ENCODE measurements around the gene DOC2B.

DOC2B gene

DNA sequence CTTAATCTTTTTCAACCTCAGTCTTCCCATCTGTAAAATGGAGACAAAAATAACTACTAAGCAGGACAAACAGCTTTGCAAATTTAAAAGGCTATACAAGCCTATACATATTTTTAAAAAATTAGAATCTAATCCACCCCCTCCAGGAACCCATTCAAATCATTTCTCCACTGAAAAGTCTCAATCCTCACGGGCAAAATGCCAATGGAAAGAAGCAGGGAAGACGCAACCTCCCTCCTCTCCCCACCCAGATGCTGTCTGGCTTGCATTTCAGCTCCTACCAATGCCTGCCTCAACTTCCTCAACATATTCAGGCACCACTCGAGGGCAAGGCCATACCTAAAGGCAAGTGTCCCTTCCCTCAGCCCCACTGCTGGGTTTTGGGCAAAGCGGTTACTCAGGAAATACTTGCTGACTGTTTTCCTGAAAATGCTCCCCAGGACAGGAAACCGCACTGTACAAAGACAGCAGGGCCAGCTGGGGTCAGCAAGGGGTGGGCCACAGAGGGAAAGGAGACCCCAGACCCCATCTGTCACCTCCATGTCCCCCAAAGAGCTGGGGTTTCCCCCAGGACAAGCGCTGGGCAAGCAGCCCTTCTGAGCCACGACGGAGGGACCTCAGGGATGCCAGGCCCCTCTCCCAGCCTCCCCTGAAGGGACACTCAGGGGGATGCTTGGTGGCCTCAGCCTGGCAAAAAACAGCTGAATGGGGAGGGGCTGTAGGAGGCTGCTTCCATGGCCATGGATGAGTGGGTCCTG lies 47.7 kb upstream of the DOC2B start:
- DNase-seq (ENCODE audit: low spot score), result no peak
- Histone ChIP-seq H3K4ac (ENCODE audit: low read length) (no peak overlapping the region), H3K4me1 (ENCODE audit: control insufficient read depth in 2 of 2, insufficient read depth in 1 of 2, low read depth in 1 of 2, low read length in 2 of 2) (peaks cover 7% of the 10 kb centered on the region in 2 donors), H2BK5ac (ENCODE audit: low read length) (no peak overlapping the region), H2BK12ac (ENCODE audit: low read length) (no peak overlapping the region), H3K18ac (ENCODE audit: low read length) (peak overlapping the region; percentile 65), H3K36me3 (replicated peaks in 1 of 2; ENCODE audit: control insufficient read depth in 2 of 2, insufficient read depth in 2 of 2, low read length in 2 of 2) (no peaks in the 10 kb centered on the region), H3K27me3 (ENCODE audit: control insufficient read depth in 3 of 3, insufficient read depth in 3 of 3, low read depth in 1 of 3, low read length in 3 of 3) (peaks cover 0 to 4% (median 0%) of the 10 kb centered on the region in 3 experiments), H2BK120ac (ENCODE audit: low read depth, low read length) (no peak overlapping the region), H2AFZ (ENCODE audit: low read length) (no peak overlapping the region), H3K4me2 (ENCODE audit: insufficient read depth, low read length, poor library complexity, severe bottlenecking) (no peak overlapping the region), H3K27ac (replicated peaks; ENCODE audit: low read length) (no peak overlapping the region), H3K9ac (ENCODE audit: low read depth, low read length, poor library complexity) (no peak overlapping the region), H2BK15ac (ENCODE audit: low read length) (no peak overlapping the region), H4K91ac (ENCODE audit: low read depth, low read length, poor library complexity) (no peak overlapping the region), H3K9me3 (replicated peaks in 1 of 2; ENCODE audit: control insufficient read depth in 2 of 2, insufficient read depth in 1 of 2, low read depth in 1 of 2, low read length in 2 of 2) (no peaks in the 10 kb centered on the region), H4K8ac (ENCODE audit: low read depth, low read length) (no peak overlapping the region), H3K14ac (ENCODE audit: low read length) (no peak overlapping the region), H3K23ac (ENCODE audit: low read depth, low read length, poor library complexity) (no peak overlapping the region), H3K79me1 (ENCODE audit: low read depth, low read length) (no peaks in the 10 kb centered on the region), H2AK5ac (ENCODE audit: low read depth, low read length) (peak overlapping the region; percentile 44), H3K4me3 (ENCODE audit: low read length in 2 of 2) (no peak overlapping the region)
- WGBS, 2 donors (ENCODE audit: extremely low coverage in 2 of 2, insufficient read length in 2 of 2, insufficient replicate concordance in 1 of 2), result no CpG with 5 or more reads among the region's 8 CpGs

DNA sequence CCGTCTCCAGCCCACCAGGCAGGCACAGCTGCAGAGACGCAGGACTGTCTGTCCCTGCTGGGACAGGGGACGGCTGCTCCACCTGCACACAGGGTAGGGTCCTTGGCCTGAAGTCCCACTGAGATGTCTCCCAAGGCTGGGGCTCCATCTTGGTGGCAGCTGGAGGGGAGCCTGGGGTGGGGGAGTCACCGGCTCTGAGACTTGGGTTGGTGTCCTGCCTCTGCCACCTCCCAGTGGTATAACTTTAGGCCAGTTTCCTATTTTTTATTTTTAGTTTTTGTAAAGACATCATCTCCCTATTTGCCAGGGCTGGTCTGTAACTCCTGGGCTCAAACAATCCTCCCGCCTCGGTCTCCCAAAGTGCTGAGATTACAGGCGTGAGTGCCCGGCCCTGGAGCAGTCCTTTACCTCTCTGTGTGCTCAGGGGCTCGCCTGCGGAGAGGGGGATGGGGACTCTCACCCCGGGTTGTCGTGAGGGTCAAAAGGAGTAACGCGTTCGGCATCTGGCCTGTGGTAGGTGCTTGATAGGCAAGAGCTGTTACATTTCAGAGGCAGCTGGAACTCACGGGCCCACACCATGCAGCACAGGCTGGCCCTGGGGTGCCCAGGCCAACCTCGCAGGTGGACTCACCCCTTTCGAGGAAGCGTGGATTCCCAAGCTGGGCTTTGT lies 46.6 kb upstream of the DOC2B start:
- no peaks in the 10 kb centered on the region for H3K9me3 ChIP-seq (replicated peaks in 1 of 2; ENCODE audit: control insufficient read depth in 2 of 2, insufficient read depth in 1 of 2, low read depth in 1 of 2, low read length in 2 of 2)
- H3K36me3 ChIP-seq (replicated peaks in 1 of 2; ENCODE audit: control insufficient read depth in 2 of 2, insufficient read depth in 2 of 2, low read length in 2 of 2), result no peaks in the 10 kb centered on the region
- peak overlapping the region; percentile 27 for H3K23ac ChIP-seq (ENCODE audit: low read depth, low read length, poor library complexity)
- H3K27me3 ChIP-seq (ENCODE audit: control insufficient read depth in 3 of 3, insufficient read depth in 3 of 3, low read depth in 1 of 3, low read length in 3 of 3), result peaks cover 0 to 4% (median 0%) of the 10 kb centered on the region in 3 experiments
- H3K4me1 ChIP-seq (ENCODE audit: control insufficient read depth in 2 of 2, insufficient read depth in 1 of 2, low read depth in 1 of 2, low read length in 2 of 2), result peaks cover 6 to 7% of the 10 kb centered on the region in 2 donors
- no peak for DNase-seq (ENCODE audit: low spot score)
- no CpG with 5 or more reads among the region's 19 CpGs for WGBS, 2 donors (ENCODE audit: extremely low coverage in 2 of 2, insufficient read length in 2 of 2, insufficient replicate concordance in 1 of 2)
- H2BK12ac ChIP-seq (ENCODE audit: low read length), result peak overlapping the region; percentile 91
- H2AFZ ChIP-seq (ENCODE audit: low read length), result no peak overlapping the region
- H4K8ac ChIP-seq (ENCODE audit: low read depth, low read length), result no peak overlapping the region
- no peak overlapping the region for H3K14ac ChIP-seq (ENCODE audit: low read length)
- no peak overlapping the region for H2BK120ac ChIP-seq (ENCODE audit: low read depth, low read length)
- no peak overlapping the region for H3K4ac ChIP-seq (ENCODE audit: low read length)
- H3K27ac ChIP-seq (replicated peaks; ENCODE audit: low read length), result no peak overlapping the region
- no peak overlapping the region for H2BK5ac ChIP-seq (ENCODE audit: low read length)
- peak overlapping the region; percentile 0 for H2AK5ac ChIP-seq (ENCODE audit: low read depth, low read length)
- H3K79me1 ChIP-seq (ENCODE audit: low read depth, low read length), result no peaks in the 10 kb centered on the region
- peak overlapping the region; percentile 10 for H2BK15ac ChIP-seq (ENCODE audit: low read length)
- peak overlapping the region; percentile 45 for H3K9ac ChIP-seq (ENCODE audit: low read depth, low read length, poor library complexity)
- H3K4me3 ChIP-seq (ENCODE audit: low read length in 2 of 2), result no peak overlapping the region
- H4K91ac ChIP-seq (ENCODE audit: low read depth, low read length, poor library complexity), result no peak overlapping the region
- no peak overlapping the region for H3K4me2 ChIP-seq (ENCODE audit: insufficient read depth, low read length, poor library complexity, severe bottlenecking)
- H3K18ac ChIP-seq (ENCODE audit: low read length), result peak overlapping the region; percentile 74

DNA sequence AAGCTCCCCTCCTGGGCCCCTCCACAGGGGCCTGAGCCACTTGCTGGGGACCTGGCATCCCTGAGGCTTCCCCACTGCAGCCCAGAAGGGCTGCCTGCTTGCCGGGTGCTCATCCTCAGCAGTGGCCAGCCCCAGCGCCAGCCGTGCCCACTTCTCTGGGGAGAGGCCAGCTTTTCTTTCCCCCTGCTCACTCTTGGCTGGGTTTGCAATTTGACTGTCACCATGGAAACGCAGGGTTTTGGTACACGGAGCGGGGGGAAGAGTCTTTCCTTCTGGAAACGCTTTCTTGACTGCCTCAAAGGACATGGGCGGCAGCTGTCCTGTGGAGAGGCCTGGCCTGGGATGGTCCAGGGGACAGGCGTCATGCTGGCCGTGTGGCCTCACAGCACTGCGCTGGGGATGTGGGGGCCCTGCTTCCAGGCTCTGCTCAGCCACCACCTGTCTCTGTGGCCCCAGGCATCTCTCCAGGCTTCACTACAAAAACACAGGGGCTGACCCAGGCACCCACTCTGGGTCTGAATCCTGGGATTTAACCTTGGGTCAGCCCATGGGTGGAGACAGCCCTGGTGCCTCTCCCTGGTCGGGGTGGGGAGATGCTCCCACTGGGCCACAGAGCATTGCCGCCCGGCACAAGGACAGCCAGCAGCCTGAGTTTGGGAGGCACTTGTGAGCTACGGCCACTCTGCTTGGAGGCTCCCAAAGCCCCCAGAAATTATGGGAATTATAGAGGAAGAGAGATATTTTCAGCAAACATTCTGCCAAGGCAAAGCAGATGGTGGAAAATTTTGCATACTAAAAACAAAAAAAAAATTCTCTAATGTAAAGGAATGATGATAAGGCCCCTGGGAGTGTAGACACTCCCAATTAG lies 45.9 kb upstream of the DOC2B start:
- Histone ChIP-seq H2BK120ac (ENCODE audit: low read depth, low read length) (no peak overlapping the region), H4K91ac (ENCODE audit: low read depth, low read length, poor library complexity) (no peak overlapping the region), H2BK12ac (ENCODE audit: low read length) (no peak overlapping the region), H3K27ac (replicated peaks; ENCODE audit: low read length) (no peak overlapping the region), H2BK5ac (ENCODE audit: low read length) (no peak overlapping the region), H2BK15ac (ENCODE audit: low read length) (no peak overlapping the region), H3K27me3 (ENCODE audit: control insufficient read depth in 3 of 3, insufficient read depth in 3 of 3, low read depth in 1 of 3, low read length in 3 of 3) (peaks cover 0 to 4% (median 0%) of the 10 kb centered on the region in 3 experiments), H3K18ac (ENCODE audit: low read length) (peak overlapping the region; percentile 68), H3K4me1 (ENCODE audit: control insufficient read depth in 2 of 2, insufficient read depth in 1 of 2, low read depth in 1 of 2, low read length in 2 of 2) (peaks cover 6 to 7% of the 10 kb centered on the region in 2 donors), H3K4me3 (ENCODE audit: low read length in 2 of 2) (no peak overlapping the region), H4K8ac (ENCODE audit: low read depth, low read length) (no peak overlapping the region), H3K4me2 (ENCODE audit: insufficient read depth, low read length, poor library complexity, severe bottlenecking) (no peak overlapping the region), H3K9ac (ENCODE audit: low read depth, low read length, poor library complexity) (peak overlapping the region; percentile 60), H2AK5ac (ENCODE audit: low read depth, low read length) (no peak overlapping the region), H3K23ac (ENCODE audit: low read depth, low read length, poor library complexity) (no peak overlapping the region), H3K36me3 (replicated peaks in 1 of 2; ENCODE audit: control insufficient read depth in 2 of 2, insufficient read depth in 2 of 2, low read length in 2 of 2) (no peaks in the 10 kb centered on the region), H3K9me3 (replicated peaks in 1 of 2; ENCODE audit: control insufficient read depth in 2 of 2, insufficient read depth in 1 of 2, low read depth in 1 of 2, low read length in 2 of 2) (no peaks in the 10 kb centered on the region), H3K14ac (ENCODE audit: low read length) (peak overlapping the region; percentile 10), H3K4ac (ENCODE audit: low read length) (no peak overlapping the region), H3K79me1 (ENCODE audit: low read depth, low read length) (no peaks in the 10 kb centered on the region), H2AFZ (ENCODE audit: low read length) (no peak overlapping the region)
- no CpG with 5 or more reads among the region's 15 CpGs for WGBS, 2 donors (ENCODE audit: extremely low coverage in 2 of 2, insufficient read length in 2 of 2, insufficient replicate concordance in 1 of 2)
- DNase-seq (ENCODE audit: low spot score), result no peak

Data from neuronal stem cell (in vitro differentiated cells).